VCaP (cell line): ENCODE data around the gene ERICH6B.

Experiments used
- H3K27ac ChIP-seq: fragments of 450-650 bp; 2 replicates; pipeline ENCODE4 v1.5.1; 2017
- TF ChIP-seq, protein P1 (sequence below): fragments of 450-650 bp; conservative IDR thresholded peaks from 2 replicates; pipeline ENCODE4 v1.5.1; 2017; ENCODE audit warnings: mild to moderate bottlenecking, moderate library complexity

Gene ERICH6B

DNA sequence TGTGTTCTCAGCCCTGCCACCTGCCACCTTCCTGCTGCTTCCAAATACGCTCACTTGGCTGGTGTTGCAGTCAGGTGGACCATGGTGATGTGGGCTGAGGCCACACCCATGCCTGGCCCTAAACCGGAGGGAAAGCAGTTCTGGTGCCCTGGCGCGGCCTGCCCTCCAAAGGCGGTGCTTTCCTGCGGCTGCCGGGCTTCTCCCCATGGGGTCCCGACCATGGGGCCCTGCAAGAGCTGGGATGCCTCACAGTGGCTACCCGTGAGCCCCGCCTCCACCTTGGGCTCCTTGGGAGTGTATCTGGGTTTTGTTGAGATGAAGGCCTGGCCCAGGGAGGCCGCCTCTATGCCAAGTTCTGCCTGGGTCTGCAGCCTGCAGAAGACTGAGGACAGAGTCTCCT is 73.7 kb downstream of the ERICH6B start:
- TF ChIP-seq, protein P1, sequence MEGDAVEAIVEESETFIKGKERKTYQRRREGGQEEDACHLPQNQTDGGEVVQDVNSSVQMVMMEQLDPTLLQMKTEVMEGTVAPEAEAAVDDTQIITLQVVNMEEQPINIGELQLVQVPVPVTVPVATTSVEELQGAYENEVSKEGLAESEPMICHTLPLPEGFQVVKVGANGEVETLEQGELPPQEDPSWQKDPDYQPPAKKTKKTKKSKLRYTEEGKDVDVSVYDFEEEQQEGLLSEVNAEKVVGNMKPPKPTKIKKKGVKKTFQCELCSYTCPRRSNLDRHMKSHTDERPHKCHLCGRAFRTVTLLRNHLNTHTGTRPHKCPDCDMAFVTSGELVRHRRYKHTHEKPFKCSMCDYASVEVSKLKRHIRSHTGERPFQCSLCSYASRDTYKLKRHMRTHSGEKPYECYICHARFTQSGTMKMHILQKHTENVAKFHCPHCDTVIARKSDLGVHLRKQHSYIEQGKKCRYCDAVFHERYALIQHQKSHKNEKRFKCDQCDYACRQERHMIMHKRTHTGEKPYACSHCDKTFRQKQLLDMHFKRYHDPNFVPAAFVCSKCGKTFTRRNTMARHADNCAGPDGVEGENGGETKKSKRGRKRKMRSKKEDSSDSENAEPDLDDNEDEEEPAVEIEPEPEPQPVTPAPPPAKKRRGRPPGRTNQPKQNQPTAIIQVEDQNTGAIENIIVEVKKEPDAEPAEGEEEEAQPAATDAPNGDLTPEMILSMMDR: no peak
- H3K27ac ChIP-seq: no peak overlapping the region

DNA sequence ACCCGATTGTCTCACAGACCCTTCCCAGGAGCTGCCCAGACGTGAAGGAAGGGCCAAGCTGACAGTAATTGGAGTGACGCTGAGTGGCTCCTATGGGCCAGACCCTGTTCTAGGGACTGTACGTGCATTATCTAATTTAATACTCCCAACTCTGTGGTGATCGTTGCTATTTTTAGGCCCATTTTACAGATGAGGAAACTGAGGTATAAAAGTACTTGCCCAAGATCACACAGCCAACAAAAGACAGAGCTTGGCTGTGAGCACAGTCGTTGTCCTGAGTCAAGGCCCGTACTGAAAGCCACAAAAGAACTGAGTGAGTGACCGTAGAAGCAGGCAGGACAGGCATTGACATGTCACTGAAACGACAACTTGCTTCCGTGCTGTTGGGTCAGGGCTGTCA is 74.7 kb downstream of the ERICH6B start:
- H3K27ac ChIP-seq: no peak overlapping the region
- TF ChIP-seq, protein P1: no peak

DNA sequence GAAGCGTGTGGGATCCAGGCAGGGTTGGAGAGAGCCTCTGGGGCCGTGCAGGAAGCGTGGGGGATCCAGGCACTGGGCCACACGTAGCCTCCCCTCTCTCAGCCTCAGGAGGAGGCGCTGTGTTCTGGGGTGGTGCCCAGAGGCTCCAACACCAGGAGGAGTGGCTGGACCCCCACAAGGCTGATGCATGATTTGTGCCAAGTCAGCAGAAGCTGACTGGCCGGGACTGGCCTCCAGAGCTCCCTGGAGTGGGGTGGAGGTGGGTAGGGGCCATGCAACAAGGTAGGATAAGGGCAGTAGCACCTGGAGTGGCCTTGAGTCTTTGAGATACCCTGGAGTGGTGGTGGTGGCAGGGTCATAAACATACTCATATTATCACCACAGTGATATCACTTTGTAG is 75.3 kb downstream of the ERICH6B start:
- TF ChIP-seq, protein P1: no peak

DNA sequence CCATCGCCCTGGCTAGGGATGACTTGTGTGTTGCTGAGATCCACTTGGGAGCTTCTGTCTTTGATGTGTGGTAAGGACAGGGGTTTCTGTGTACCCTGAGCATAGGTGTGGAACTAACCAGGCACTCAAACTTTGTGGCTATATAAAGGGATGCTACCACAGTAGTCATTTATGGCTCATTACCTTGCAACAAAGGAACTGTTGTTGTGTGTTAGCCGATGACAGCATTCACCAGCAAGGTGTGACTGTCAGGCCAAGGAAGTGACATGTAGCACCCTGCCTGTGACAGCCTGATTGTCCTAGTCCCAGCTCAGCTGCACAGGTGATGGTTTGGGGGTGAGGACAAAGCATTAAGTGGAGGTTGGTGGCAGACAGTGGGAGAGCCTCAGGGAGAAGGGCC is 77.2 kb downstream of the ERICH6B start:
- no peak overlapping the region for H3K27ac ChIP-seq
- TF ChIP-seq, protein P1: no peak

More for the DNA sequence above, 75.3 kb downstream of the ERICH6B start:
- H3K27ac ChIP-seq: no peak overlapping the region

DNA sequence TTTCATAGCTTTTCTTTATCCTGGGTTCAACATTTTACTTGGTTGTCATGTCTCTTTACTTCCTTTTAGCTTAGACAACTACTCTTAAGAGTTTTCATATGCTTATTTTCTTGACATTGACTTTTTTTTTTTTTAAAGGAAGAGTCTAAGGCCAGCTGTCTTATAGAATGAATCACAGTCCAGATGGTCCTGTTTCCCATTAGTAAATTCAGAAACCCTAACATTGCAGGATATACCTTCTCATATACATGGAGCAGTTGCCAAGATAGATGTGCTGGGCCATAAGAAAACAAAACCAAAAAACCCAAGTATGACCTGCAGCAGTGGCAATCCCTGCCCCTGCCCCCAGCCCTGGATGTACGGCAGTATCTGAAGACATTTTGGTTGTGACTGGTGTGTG is 78.0 kb downstream of the ERICH6B start:
- TF ChIP-seq, protein P1: no peak
- H3K27ac ChIP-seq: no peak overlapping the region

DNA sequence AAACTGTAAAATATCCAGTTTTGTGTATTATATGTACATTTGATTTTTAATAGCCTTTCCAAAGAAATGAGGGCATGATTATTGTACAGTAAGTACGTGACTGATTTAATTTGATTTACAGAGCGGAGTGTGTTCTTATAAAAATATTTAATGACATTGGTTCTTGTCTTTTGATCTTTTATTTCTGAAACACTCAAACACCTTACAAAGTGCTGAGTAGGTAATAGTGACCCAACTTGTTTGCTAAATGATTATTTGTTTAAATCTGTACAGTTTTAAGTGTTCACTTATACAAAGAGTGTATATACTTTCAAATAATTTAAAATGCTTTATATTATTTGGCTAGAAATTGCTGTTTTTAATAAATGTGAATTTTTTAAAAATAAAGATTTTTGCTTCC is 79.3 kb downstream of the ERICH6B start:
- H3K27ac ChIP-seq: peak overlapping the region; percentile 14; the same call in 1 of the 2 replicates
- TF ChIP-seq, protein P1: no peak

DNA sequence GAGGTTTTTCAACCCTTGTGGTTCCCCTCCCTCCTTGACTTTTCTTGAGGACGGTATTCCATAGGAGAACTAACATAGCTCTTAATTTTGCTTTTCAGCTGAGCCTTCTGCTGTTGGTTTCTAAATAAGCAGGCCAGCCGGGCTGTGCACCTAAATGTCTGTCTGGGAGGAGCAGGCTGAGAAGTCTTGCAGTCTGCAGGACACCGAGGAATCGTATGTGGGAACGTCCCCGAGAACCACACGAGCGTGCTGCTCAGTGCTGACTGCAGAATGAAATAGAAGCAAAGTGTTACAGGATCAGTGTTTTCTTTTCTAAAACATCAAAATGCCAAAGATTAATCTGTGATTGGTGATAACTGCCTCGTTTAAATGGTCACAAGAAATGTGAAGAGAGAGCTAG is 80.9 kb downstream of the ERICH6B start:
- TF ChIP-seq, protein P1: no peak
- H3K27ac ChIP-seq: no peak overlapping the region

DNA sequence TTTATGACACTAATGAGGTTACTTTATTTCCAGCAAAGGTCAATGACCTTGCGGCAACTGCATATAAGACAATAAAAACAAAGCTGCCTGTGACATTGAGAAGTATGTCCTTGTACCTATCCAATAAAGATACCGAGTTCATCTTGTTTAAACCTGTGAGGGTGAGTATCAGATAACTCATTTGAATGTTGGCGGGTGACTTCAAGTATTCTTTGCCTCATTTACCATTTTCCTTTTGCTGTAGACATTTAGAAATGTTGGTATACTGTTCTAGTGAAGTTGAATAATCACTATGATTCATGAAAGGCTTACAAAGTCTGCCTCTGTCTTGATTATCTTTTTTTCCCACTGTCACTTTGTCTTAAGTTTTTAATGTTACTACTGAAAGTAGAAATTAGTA is 85.8 kb downstream of the ERICH6B start:
- H3K27ac ChIP-seq: no peak overlapping the region

More for the DNA sequence above, 85.8 kb downstream of the ERICH6B start:
- TF ChIP-seq, protein P1: no peak
